Measurements from ENCODE around the gene IER3.
A peak's percentile ranks its signal among the peaks of the same experiment; 100 is the strongest.

IER3 gene

DNA sequence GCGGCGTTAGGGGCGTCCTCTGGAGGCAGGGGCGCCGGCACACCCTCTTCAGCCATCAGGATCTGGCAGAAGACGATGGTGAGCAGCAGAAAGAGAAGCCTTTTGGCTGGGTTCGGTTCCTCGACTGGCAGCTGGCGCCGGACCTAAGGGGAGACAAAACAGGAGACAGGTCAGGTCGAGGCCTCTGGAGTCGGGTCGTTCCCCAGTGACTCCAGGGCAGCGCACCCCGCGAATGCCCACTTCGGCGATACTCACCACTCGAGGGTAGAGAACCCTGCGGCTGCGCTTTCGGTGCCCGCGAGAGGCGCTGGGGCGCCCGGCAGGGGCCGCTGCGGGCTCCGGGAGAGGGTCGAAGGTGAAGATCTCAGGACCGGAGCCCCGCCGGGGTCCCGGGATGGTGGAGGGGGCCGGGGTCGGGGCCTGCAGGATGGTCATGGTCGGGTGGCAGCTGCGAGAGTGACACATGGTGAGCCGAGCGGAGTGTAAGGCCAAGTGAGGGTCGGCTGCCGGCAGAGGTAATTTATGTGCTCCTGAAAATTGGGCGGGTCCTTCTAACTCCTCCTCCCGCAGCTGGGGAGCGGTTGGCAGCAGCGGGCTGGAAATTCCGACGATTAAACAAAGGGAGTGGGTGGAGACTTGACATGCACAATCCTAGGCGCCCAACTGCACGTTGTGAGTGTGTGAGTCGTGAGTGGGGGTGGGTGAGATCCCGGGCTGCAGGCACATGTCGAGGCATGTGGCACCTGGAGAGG, at the start of gene IER3:
Gene IER3, minus strand, starts transcription at position 494 of the 752 bp plus-strand sequence. Its CDS starts 29 bp downstream, at position 465.
- peak; percentile 86 for DNase-seq

DNA sequence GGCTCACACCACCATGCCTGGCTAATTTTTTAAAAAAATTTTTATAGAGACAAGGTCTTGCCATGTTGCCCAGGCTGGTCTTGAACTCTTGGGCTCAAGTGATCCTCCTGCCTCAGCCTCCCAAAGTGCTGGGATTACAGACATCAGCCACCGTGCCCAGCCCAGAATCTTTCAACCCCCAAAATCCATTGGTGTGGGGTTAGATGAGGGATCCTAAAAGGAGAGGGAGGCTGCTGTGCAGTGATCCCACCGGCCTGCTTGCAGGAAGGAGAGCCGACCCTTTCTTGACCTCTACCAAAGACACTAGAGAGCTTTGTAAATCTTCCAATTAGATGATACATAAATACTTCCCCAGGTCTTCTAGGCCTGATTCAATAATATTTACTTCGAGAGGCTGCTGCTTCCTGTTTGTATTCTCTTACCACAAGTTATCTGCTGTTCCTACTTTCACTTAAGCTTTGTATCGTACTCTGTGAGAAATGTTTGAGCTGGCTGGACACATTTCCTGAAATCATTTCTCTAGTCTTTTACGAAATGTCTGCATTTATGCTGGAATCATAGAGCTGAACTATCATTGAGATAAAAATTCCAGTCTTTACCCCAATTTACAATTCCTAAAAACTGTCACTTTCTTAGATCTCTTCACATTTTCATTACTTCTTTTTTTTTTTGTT, 49.3 kb upstream of the IER3 start:
- no peak for DNase-seq

GRCh38 chr6:30792786-30793185, 48.4 kb upstream of the IER3 start:
- no peak for DNase-seq

- no peak for DNase-seq
Observed at GRCh38 chr6:30790724-30791383, 46.5 kb upstream of the IER3 start.

DNA sequence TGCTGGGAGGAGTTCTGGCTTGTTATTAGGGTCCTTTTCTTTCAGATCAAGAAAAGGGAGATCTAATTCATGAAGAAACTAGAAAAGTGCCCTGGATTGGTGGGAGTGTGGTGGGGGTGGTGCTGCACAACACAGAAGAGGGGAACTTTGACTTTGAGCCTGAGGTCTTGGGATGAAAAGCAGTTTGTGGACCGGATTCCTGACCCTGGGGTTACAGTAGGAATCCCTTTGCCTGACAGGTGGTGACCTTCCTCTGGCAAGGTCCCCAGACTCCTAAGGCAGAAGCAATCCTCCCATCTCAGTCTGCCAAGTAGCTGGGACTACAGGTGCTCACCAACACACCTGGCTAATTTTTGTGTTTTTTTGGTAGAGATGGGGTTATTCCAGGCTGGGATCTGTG, 45.3 kb upstream of the IER3 start:
- DNase-seq = no peak

DNA sequence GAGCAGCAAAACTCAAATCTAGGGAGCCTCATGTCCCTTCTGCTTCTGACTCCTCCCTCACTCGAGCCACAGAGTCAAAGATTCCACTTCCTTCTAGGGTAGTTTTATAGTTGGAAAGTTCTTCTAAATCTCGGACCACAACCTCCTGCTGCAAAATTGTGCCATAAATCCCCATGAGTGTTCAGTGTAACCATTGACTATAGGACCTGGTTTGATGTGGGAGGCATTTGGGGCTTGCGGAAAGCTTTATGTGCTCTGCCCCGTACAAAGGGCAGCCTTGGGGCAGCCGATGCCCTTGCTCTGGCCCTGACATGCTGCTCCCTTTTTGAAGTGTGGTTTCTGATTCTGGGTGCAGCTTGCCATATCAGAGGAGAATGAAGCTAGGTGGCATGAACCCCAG, 43.6 kb upstream of the IER3 start:
- DNase-seq = no peak

GRCh38 chr6:30782425-30783014, 38.2 kb upstream of the IER3 start:
- DNase-seq = no peak

GRCh38 chr6:30781743-30782424, 37.5 kb upstream of the IER3 start:
- no peak for DNase-seq

- no peak for DNase-seq
Observed at GRCh38 chr6:30781395-30781742, 37.0 kb upstream of the IER3 start.

- DNase-seq = no peak
Observed at GRCh38 chr6:30780642-30780920, 36.2 kb upstream of the IER3 start.

- DNase-seq = no peak
Observed at GRCh38 chr6:30779850-30780641, 35.7 kb upstream of the IER3 start.

DNA sequence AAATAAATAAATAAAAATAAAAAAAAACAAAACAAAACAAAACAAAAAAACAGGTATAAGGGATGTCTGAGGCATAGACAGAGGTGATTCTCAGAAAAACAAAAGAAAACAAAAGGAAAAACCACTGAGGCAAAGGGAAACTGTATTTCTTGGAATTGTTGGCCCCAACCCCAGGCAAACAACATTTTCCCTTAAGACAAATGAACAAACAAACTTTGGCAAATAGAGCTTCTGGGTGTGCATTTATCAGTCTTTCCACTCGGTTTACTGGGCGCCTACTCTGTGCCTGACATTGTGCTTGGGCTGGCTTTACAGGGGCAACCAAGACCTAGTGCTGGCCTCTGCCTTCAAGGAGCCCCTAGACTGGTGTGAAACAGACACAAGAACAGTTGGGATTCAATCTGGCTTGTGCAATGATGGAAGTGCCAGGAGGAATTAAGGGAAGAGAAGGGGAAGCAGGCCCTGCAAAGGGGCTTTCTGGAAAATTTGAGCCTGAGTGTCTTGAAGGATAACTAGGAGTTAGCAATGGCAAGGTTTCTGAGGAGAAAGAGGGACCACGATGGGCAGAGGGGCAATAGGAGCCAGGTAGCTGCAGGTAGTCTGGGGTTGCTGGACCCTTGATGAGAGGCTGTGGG, 33.8 kb upstream of the IER3 start:
- no peak for DNase-seq

DNA sequence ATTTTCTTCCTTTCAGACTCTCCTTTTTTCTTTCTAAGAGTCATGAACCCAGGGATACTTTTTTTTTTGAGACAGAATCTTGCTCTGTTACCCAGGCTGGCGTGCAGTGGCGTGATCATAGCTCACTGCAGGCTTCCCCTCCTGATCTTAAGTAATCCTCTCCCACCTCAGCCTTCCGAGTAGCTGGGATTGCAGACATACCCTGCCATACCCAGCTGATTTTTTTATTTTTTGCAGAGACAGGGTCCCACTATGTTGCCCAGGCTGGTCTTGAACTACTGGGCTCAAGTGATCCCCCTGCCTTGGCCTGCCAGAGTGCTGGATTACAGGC, 32.8 kb upstream of the IER3 start:
- no peak for DNase-seq

- DNase-seq = no peak
Observed at GRCh38 chr6:30776390-30777154, 32.2 kb upstream of the IER3 start.

GRCh38 chr6:30775104-30775503, 30.8 kb upstream of the IER3 start:
- no peak for DNase-seq

DNA sequence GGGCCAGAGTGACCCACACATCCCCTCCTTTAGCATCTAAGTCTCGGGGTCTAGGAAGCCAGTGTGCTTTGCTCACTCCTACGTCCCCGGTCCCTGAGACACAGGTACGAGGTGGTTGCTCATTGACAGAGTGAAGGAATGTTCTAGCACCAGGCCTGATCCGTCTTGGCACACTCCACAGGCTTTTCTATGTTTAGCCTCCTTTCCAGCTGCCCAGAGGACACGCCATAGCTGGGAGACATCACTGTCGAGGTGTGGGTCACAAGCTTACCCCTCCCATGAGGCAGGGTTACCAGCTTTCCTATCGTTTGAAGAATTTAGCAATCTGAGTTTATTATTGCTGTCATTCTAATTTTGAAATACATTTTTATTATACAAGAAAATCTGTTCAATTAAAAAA, 30.4 kb upstream of the IER3 start:
- no peak for DNase-seq

- no peak for DNase-seq
Observed at GRCh38 chr6:30770592-30770991, 26.2 kb upstream of the IER3 start.

- no peak for DNase-seq
Observed at GRCh38 chr6:30769853-30770524, 25.6 kb upstream of the IER3 start.

- peak; percentile 84 for DNase-seq
Observed at GRCh38 chr6:30769088-30769852, 24.9 kb upstream of the IER3 start.

DNA sequence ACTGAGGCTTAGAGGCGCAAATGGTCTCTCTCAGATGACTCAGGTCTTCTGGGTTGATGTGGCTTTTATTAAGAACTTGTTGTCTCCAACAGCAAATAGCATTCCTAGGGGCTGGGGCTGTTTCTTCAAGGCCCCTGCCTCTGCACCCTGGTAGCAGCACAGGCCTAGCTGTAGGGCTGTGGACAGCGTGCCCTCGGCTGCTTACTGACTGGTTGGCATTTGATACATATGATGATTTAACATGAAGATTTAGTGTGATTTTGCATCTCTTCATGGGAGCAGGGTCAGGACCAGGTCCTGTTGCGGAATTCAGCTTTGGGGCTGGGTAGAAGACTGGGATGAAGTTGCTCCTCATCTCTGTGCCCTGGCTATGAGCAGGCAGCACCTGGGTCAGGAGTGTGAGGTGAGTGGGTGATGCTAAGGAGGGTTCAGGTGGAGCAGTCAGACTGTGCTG, 24.3 kb upstream of the IER3 start:
- DNase-seq = peak; percentile 29

Measured in stimulated activated naive CD4-positive, alpha-beta T cell treated with Interleukin-2 at 50 U/mL for 16 hours (primary cell).